Transverse colon (tissue), 3 donors: ENCODE measurements around the gene LAMC1.

Source experiments
- EP300 ChIP-seq: sonication (generic); formaldehyde crosslinking; IDR thresholded peaks from one replicate; pipeline ENCODE4 v1.6.1; 2017; ENCODE audit warnings: antibody characterized with exemption, low read depth
- TF ChIP-seq, protein P1 (sequence below), 5 experiments: fragments of 200-600 bp in 3 of 5; fragments of 450-650 bp in 2 of 5; sonication (generic) in 3 of 5; IDR thresholded peaks; 1 replicate in 2 of 5; 2 replicates in 3 of 5; pipeline ENCODE4 v1.5.1; 2016 to 2017; ENCODE audit warnings: antibody characterized with exemption in 5 of 5, inconsistent platforms in 3 of 5, mild to moderate bottlenecking in 2 of 5, moderate library complexity in 1 of 5

- TF ChIP-seq, protein P1, sequence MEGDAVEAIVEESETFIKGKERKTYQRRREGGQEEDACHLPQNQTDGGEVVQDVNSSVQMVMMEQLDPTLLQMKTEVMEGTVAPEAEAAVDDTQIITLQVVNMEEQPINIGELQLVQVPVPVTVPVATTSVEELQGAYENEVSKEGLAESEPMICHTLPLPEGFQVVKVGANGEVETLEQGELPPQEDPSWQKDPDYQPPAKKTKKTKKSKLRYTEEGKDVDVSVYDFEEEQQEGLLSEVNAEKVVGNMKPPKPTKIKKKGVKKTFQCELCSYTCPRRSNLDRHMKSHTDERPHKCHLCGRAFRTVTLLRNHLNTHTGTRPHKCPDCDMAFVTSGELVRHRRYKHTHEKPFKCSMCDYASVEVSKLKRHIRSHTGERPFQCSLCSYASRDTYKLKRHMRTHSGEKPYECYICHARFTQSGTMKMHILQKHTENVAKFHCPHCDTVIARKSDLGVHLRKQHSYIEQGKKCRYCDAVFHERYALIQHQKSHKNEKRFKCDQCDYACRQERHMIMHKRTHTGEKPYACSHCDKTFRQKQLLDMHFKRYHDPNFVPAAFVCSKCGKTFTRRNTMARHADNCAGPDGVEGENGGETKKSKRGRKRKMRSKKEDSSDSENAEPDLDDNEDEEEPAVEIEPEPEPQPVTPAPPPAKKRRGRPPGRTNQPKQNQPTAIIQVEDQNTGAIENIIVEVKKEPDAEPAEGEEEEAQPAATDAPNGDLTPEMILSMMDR (IDR thresholded peaks at IDR 0.05) = no peak
- TF ChIP-seq EP300 = no peak
Measured at GRCh38 chr1:183043872-183044854, 20.9 kb downstream of the LAMC1 start.
